H9 (cell line): ENCODE results near the gene GPR32. TPM values are rescaled to one million over a fixed set of nuclear protein-coding genes. Genes with fewer than 3 reads are reported as not detected.

Experiments used
- DNase-seq: peaks from one replicate; pipeline ENCODE4 v3.0.0-alpha.2; 2017
- H2AFZ ChIP-seq: one replicate; pipeline ENCODE4 v1.6.1; 2013; ENCODE audit warnings: mild to moderate bottlenecking, low read length, control low read depth, moderate library complexity
- H2AK5ac ChIP-seq: 2 replicates; pipeline ENCODE4 v1.6.1; 2013; ENCODE audit warnings: low read length, control low read depth, mixed read lengths; ENCODE audit not compliant: insufficient read length
- H2BK120ac ChIP-seq: one replicate; pipeline ENCODE4 v1.6.1; 2013; ENCODE audit warnings: low read depth, mild to moderate bottlenecking, low read length, control low read depth, inconsistent platforms; ENCODE audit not compliant: poor library complexity, severe bottlenecking
- H2BK12ac ChIP-seq: 2 replicates; pipeline ENCODE4 v1.6.1; 2013; ENCODE audit warnings: low read length, control low read depth, mixed read lengths, low read depth; ENCODE audit not compliant: insufficient read length
- H2BK15ac ChIP-seq: 2 replicates; pipeline ENCODE4 v1.6.1; 2013; ENCODE audit warnings: low read depth, low read length, control low read depth
- H2BK20ac ChIP-seq: one replicate; pipeline ENCODE4 v1.6.1; 2013; ENCODE audit warnings: low read depth, mild to moderate bottlenecking, low read length, control low read depth, inconsistent platforms; ENCODE audit not compliant: poor library complexity, severe bottlenecking
- H2BK5ac ChIP-seq: 2 replicates; pipeline ENCODE4 v1.6.1; 2013; ENCODE audit warnings: low read length, control low read depth, mixed read lengths; ENCODE audit not compliant: insufficient read length
- H3K14ac ChIP-seq: 2 replicates; pipeline ENCODE4 v1.6.1; 2013; ENCODE audit warnings: low read length, control low read depth; ENCODE audit not compliant: insufficient read depth
- H3K18ac ChIP-seq: 2 replicates; pipeline ENCODE4 v1.6.1; 2013; ENCODE audit warnings: low read depth, mild to moderate bottlenecking, mixed read lengths, low read length, control low read depth; ENCODE audit not compliant: insufficient read length
- H3K23ac ChIP-seq: 2 replicates; pipeline ENCODE4 v1.6.1; 2013; ENCODE audit warnings: low read length, control low read depth, mixed read lengths, low read depth; ENCODE audit not compliant: insufficient read length
- H3K23me2 ChIP-seq: 2 replicates; pipeline ENCODE4 v1.6.1; 2013; ENCODE audit warnings: low read depth, mild to moderate bottlenecking, mixed read lengths, low read length, control low read depth; ENCODE audit not compliant: insufficient read length, poor library complexity, severe bottlenecking
- H3K27ac ChIP-seq: 2 replicates; pipeline ENCODE4 v1.5.1; 2013; ENCODE audit warnings: low read length, control low read depth, mixed read lengths, low read depth; ENCODE audit not compliant: insufficient read length
- H3K27me3 ChIP-seq: 2 replicates; pipeline ENCODE4 v1.6.1; 2013; ENCODE audit warnings: low read length, control low read depth, inconsistent platforms; ENCODE audit not compliant: insufficient read depth
- H3K4ac ChIP-seq: 2 replicates; pipeline ENCODE4 v1.6.1; 2013; ENCODE audit warnings: low read depth, mild to moderate bottlenecking, control low read depth, inconsistent platforms, low read length, moderate library complexity
- H3K4me1 ChIP-seq: 2 replicates; pipeline ENCODE4 v1.6.1; 2013; ENCODE audit warnings: low read length, control low read depth, inconsistent platforms; ENCODE audit not compliant: insufficient read depth
- H3K4me2 ChIP-seq: 2 replicates; pipeline ENCODE4 v1.6.1; 2013; ENCODE audit warnings: low read length, control low read depth, mixed read lengths; ENCODE audit not compliant: insufficient read length, insufficient read depth
- H3K56ac ChIP-seq: 2 replicates; pipeline ENCODE4 v1.6.1; 2013; ENCODE audit warnings: low read depth, mild to moderate bottlenecking, mixed read lengths, low read length, control low read depth; ENCODE audit not compliant: insufficient read length
- H3K79me1 ChIP-seq: 2 replicates; pipeline ENCODE4 v1.6.1; 2013; ENCODE audit warnings: low read depth, mild to moderate bottlenecking, moderate library complexity, low read length, control low read depth, inconsistent platforms; ENCODE audit not compliant: insufficient read depth, poor library complexity, severe bottlenecking
- H3K79me2 ChIP-seq: 2 replicates; pipeline ENCODE4 v1.6.1; 2013; ENCODE audit warnings: low read length, control low read depth, inconsistent platforms; ENCODE audit not compliant: insufficient read depth
- H3K9ac ChIP-seq: 2 replicates; pipeline ENCODE4 v1.6.1; 2013; ENCODE audit warnings: low read length, control low read depth, mixed read lengths; ENCODE audit not compliant: insufficient read length; ENCODE audit errors: extremely low read depth
- H3K9me3 ChIP-seq: one replicate; pipeline ENCODE4 v1.6.1; 2013; ENCODE audit warnings: low read depth, low read length, inconsistent platforms; ENCODE audit not compliant: control insufficient read depth
- H3T11ph ChIP-seq: one replicate; pipeline ENCODE4 v1.6.1; 2013; ENCODE audit warnings: mild to moderate bottlenecking, low read length, control low read depth, inconsistent platforms
- H4K20me1 ChIP-seq: one replicate; pipeline ENCODE4 v1.6.1; 2013; ENCODE audit not compliant: control insufficient read depth, insufficient read length, insufficient read depth
- H4K5ac ChIP-seq: 2 replicates; pipeline ENCODE4 v1.6.1; 2013; ENCODE audit warnings: low read depth, mild to moderate bottlenecking, mixed read lengths, low read length, control low read depth; ENCODE audit not compliant: insufficient read length
- H4K8ac ChIP-seq: replicated peaks from 2 replicates; pipeline ENCODE4 v1.6.1; 2013; ENCODE audit warnings: low read length, control low read depth, mixed read lengths, low read depth; ENCODE audit not compliant: insufficient read length
- H4K91ac ChIP-seq: 2 replicates; pipeline ENCODE4 v1.6.1; 2013; ENCODE audit warnings: low read depth, mild to moderate bottlenecking, moderate library complexity, mixed read lengths, low read length, control low read depth; ENCODE audit not compliant: insufficient read length
- H3K27ac Mint-ChIP-seq, 3 experiments: 2 replicates in 2 of 3; 3 replicates in 1 of 3; pipeline ENCODE4 v1.8.0; 2020 to 2021; ENCODE audit warnings: mixed read lengths in 3 of 3, mild to moderate bottlenecking in 1 of 3, moderate library complexity in 1 of 3
- H3K27me3 Mint-ChIP-seq: 2 replicates; pipeline ENCODE4 v1.8.0; 2021; ENCODE audit warnings: low read depth, mild to moderate bottlenecking, moderate library complexity, mixed read lengths
- H3K36me3 Mint-ChIP-seq, 3 experiments: 2 replicates in 2 of 3; 3 replicates in 1 of 3; pipeline ENCODE4 v1.8.0; 2020 to 2021; ENCODE audit warnings: low read depth in 3 of 3, mixed read lengths in 3 of 3; ENCODE audit not compliant: insufficient read depth in 1 of 3
- H3K4me1 Mint-ChIP-seq, 2 experiments: 2 replicates each; pipeline ENCODE4 v1.8.0; 2020; ENCODE audit warnings: mixed read lengths in 2 of 2
- H3K4me3 Mint-ChIP-seq, 2 experiments: 2 replicates in 1 of 2; 3 replicates in 1 of 2; pipeline ENCODE4 v1.8.0; 2020 to 2021; ENCODE audit warnings: mild to moderate bottlenecking in 2 of 2, mixed read lengths in 2 of 2, moderate library complexity in 1 of 2
- H3K9me3 Mint-ChIP-seq, 2 experiments: 2 replicates in 1 of 2; 3 replicates in 1 of 2; pipeline ENCODE4 v1.8.0; 2020; ENCODE audit warnings: mild to moderate bottlenecking in 2 of 2, mixed read lengths in 2 of 2, moderate library complexity in 1 of 2
- WGBS: extraction: QIAGEN DNeasy Blood & Tissue Kit; methylation state at CpG from one replicate; pipeline ENCODE4 v1.1.7; 2013; ENCODE audit warnings: missing lambda C conversion rate, low lambda C conversion rate, mixed read lengths; ENCODE audit not compliant: insufficient read length; ENCODE audit errors: extremely low coverage; 5-methylcytosine and 5-hydroxymethylcytosine counted together
- total RNA-seq: library from RNA; stranded (reverse); gene quantifications from 2 replicates; pipeline ENCODE4 v1.2.1, GENCODE V29; 2021
- TF ChIP-seq, protein P1 (sequence below): fragments of 200-600 bp; sonication (generic); conservative IDR thresholded peaks from 3 replicates; pipeline ENCODE4 v1.8.0; 2021; ENCODE audit warnings: antibody characterized with exemption, mild to moderate bottlenecking

The GPR32 gene
- total RNA-seq, 1 experiment from 2014 or later, result not detected

GRCh38 chr19:50777830-50778303 lies 7.6 kb downstream of the GPR32 start:
- no peaks in the 10 kb centered on the region for H3K23me2 ChIP-seq
- no peak overlapping the region for H4K8ac ChIP-seq
- H3T11ph ChIP-seq, result no peak overlapping the region
- H2BK15ac ChIP-seq, result no peak overlapping the region
- H3K4me1 ChIP-seq, result peaks cover 2% of the 10 kb centered on the region; the same call in 1 of the 2 replicates
- H3K9ac ChIP-seq, result no peak overlapping the region
- Mint-ChIP-seq H3K4me1 (peaks cover 14 to 27% of the 10 kb centered on the region in 2 experiments), H3K27me3 (peaks cover 100% of the 10 kb centered on the region), H3K36me3 (no peaks in the 10 kb centered on the region), H3K27ac (no peak overlapping the region), H3K4me3 (peak overlapping the region; percentile 19 to 72; a peak in 3 of 5 replicates), H3K9me3 (peaks cover 2 to 8% of the 10 kb centered on the region in 2 experiments; a peak in 4 of 5 replicates)
- H2BK5ac ChIP-seq, result no peak overlapping the region
- H3K56ac ChIP-seq, result no peak overlapping the region
- no peak overlapping the region for H4K91ac ChIP-seq
- H2AK5ac ChIP-seq, result no peak overlapping the region
- no peaks in the 10 kb centered on the region for H3K9me3 ChIP-seq
- no peak overlapping the region for H3K14ac ChIP-seq
- no peaks in the 10 kb centered on the region for H3K79me1 ChIP-seq
- H3K18ac ChIP-seq, result no peak overlapping the region
- no peak overlapping the region for H2BK12ac ChIP-seq
- TF ChIP-seq, protein P1, sequence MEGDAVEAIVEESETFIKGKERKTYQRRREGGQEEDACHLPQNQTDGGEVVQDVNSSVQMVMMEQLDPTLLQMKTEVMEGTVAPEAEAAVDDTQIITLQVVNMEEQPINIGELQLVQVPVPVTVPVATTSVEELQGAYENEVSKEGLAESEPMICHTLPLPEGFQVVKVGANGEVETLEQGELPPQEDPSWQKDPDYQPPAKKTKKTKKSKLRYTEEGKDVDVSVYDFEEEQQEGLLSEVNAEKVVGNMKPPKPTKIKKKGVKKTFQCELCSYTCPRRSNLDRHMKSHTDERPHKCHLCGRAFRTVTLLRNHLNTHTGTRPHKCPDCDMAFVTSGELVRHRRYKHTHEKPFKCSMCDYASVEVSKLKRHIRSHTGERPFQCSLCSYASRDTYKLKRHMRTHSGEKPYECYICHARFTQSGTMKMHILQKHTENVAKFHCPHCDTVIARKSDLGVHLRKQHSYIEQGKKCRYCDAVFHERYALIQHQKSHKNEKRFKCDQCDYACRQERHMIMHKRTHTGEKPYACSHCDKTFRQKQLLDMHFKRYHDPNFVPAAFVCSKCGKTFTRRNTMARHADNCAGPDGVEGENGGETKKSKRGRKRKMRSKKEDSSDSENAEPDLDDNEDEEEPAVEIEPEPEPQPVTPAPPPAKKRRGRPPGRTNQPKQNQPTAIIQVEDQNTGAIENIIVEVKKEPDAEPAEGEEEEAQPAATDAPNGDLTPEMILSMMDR, result no peak
- H2AFZ ChIP-seq, result no peak overlapping the region
- H3K23ac ChIP-seq, result no peak overlapping the region
- no peaks in the 10 kb centered on the region for H4K20me1 ChIP-seq
- H3K4me2 ChIP-seq, result peak overlapping the region; percentile 58
- DNase-seq, result peak; percentile 79
- no peaks in the 10 kb centered on the region for H3K79me2 ChIP-seq
- no peak overlapping the region for H3K4ac ChIP-seq
- no peak overlapping the region for H2BK20ac ChIP-seq
- WGBS, result no CpG with 5 or more reads among the region's 30 CpGs
- no peak overlapping the region for H2BK120ac ChIP-seq
- H3K27me3 ChIP-seq, result peaks cover 17% of the 10 kb centered on the region; the same call in 1 of the 2 replicates
- H4K5ac ChIP-seq, result no peak overlapping the region
- H3K27ac ChIP-seq, result no peak overlapping the region
